OCI-LY7 (cell line): ENCODE measurements around the gene SLC25A14. TPM values are rescaled to one million over a fixed set of nuclear protein-coding genes. Genes with fewer than 3 reads are reported as not detected.

Experiments
- BruUV-seq: library from RNA; stranded (reverse); fragments of 400-500 nt; replicated peaks from 2 replicates; lab custom pipeline; 2021; lab: Mats Ljungman, UMichigan
- CTCF ChIA-PET: fragments of 300-600 bp; sonication (Branson Sonifier 250); formaldehyde crosslinking; loops from one replicate; lab custom pipeline; 2022; ENCODE audit warnings: antibody characterized with exemption; ENCODE audit not compliant: unreplicated experiment; lab: Charles Lee
- POLR2A ChIA-PET: fragments of 300-600 bp; sonication (Branson Sonifier 250); formaldehyde crosslinking; loops from one replicate; lab custom pipeline; 2022; ENCODE audit warnings: antibody characterized with exemption; lab: Charles Lee
- DNase-seq: peaks from one replicate; pipeline ENCODE4 v3.0.0-alpha.2; 2015; ENCODE audit warnings: low spot score
- H2AFZ ChIP-seq: fragments of 200-600 bp; sonication (generic), shearing (Covaris generic); 2 replicates; pipeline ENCODE4 v1.6.1; 2014; ENCODE audit warnings: mild to moderate bottlenecking, antibody characterized with exemption, low read length, moderate library complexity
- H3K27ac ChIP-seq: fragments of 200-600 bp; sonication (generic); 2 replicates; pipeline ENCODE4 v1.5.1; 2014; ENCODE audit warnings: mixed run types, low read depth, mild to moderate bottlenecking, moderate library complexity, low read length, inconsistent platforms; ENCODE audit not compliant: poor library complexity, severe bottlenecking
- H3K36me3 ChIP-seq: fragments of 200-600 bp; sonication (generic); 2 replicates; pipeline ENCODE4 v1.6.1; 2014; ENCODE audit warnings: mild to moderate bottlenecking, antibody characterized with exemption, low read length, moderate library complexity, mixed read lengths; ENCODE audit not compliant: insufficient read depth
- H3K4me1 ChIP-seq: fragments of 200-600 bp; sonication (generic); 2 replicates; pipeline ENCODE4 v1.5.1; 2014; ENCODE audit warnings: mild to moderate bottlenecking, low read length; ENCODE audit not compliant: insufficient read depth, poor library complexity, severe bottlenecking
- H3K4me2 ChIP-seq: fragments of 200-600 bp; sonication (generic); 2 replicates; pipeline ENCODE4 v1.6.1; 2014; ENCODE audit warnings: mild to moderate bottlenecking, low read length
- H3K4me3 ChIP-seq: fragments of 200-600 bp; sonication (generic); 2 replicates; pipeline ENCODE4 v1.5.1; 2014; ENCODE audit warnings: mild to moderate bottlenecking, low read depth, low read length; ENCODE audit not compliant: poor library complexity, severe bottlenecking
- H3K79me2 ChIP-seq: fragments of 200-600 bp; sonication (generic); 2 replicates; pipeline ENCODE4 v1.6.1; 2016; ENCODE audit warnings: low read depth, mild to moderate bottlenecking, low read length, moderate library complexity, mixed read lengths; ENCODE audit not compliant: insufficient read depth
- H3K9me2 ChIP-seq: fragments of 200-600 bp; sonication (generic); 2 replicates; pipeline ENCODE4 v1.6.1; 2016; ENCODE audit warnings: mild to moderate bottlenecking, low read length, mixed read lengths; ENCODE audit not compliant: insufficient read depth
- H3K9me3 ChIP-seq: fragments of 200-600 bp; sonication (generic); 2 replicates; pipeline ENCODE4 v1.6.1; 2014; ENCODE audit warnings: mild to moderate bottlenecking, mixed run types, low read length, mixed read lengths
- H4K20me1 ChIP-seq: fragments of 200-600 bp; sonication (generic); 2 replicates; pipeline ENCODE4 v1.6.1; 2014; ENCODE audit warnings: mild to moderate bottlenecking, antibody characterized with exemption, low read length, moderate library complexity, mixed read lengths; ENCODE audit not compliant: insufficient read depth
- EZH2phosphoT487 ChIP-seq: fragments of 200-600 bp; sonication (generic); IDR thresholded peaks from 2 replicates; pipeline ENCODE4 v1.6.1; 2018; ENCODE audit warnings: low read depth, borderline replicate concordance, mild to moderate bottlenecking, mixed run types, antibody characterized with exemption, low read length, moderate library complexity, mixed read lengths
- intact Hi-C: fragments of 100-400 bp; cut with micrococcal nuclease; formaldehyde crosslinking; loops from one replicate; pipeline ENCODE4 v1.10.0; 2022; ENCODE audit not compliant: unreplicated experiment
- total RNA-seq, 2 experiments: library from RNA; depleted of rRNA in 1 of 2; stranded (reverse); fragments of >200 nt in 1 of 2; shearing (Covaris generic) in 1 of 2; gene quantifications; 2 replicates each; pipeline ENCODE4 v1.2.3, GENCODE V29; 2014 to 2022
- TF ChIP-seq, protein P1 (sequence below): fragments of 200-600 bp; sonication (generic); conservative IDR thresholded peaks from 2 replicates; pipeline ENCODE4 v1.5.1; 2014; ENCODE audit warnings: mild to moderate bottlenecking, antibody characterized with exemption, low read length, moderate library complexity, mixed read lengths

Gene SLC25A14
- total RNA-seq, 2 experiments from 2014 or later, result 12.6 to 19.5 TPM

- no peak for TF ChIP-seq EZH2phosphoT487
- TF ChIP-seq, protein P1, sequence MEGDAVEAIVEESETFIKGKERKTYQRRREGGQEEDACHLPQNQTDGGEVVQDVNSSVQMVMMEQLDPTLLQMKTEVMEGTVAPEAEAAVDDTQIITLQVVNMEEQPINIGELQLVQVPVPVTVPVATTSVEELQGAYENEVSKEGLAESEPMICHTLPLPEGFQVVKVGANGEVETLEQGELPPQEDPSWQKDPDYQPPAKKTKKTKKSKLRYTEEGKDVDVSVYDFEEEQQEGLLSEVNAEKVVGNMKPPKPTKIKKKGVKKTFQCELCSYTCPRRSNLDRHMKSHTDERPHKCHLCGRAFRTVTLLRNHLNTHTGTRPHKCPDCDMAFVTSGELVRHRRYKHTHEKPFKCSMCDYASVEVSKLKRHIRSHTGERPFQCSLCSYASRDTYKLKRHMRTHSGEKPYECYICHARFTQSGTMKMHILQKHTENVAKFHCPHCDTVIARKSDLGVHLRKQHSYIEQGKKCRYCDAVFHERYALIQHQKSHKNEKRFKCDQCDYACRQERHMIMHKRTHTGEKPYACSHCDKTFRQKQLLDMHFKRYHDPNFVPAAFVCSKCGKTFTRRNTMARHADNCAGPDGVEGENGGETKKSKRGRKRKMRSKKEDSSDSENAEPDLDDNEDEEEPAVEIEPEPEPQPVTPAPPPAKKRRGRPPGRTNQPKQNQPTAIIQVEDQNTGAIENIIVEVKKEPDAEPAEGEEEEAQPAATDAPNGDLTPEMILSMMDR, result no peak
- no peak overlapping the region for H2AFZ ChIP-seq
- H4K20me1 ChIP-seq, result no peaks in the 10 kb centered on the region
- POLR2A ChIA-PET, result interaction anchor here (0.8 kb wide), 1 partner anchor 19 kb away, joined by 5 read pairs; no protein-coding TSS in a partner anchor
- no peak for DNase-seq
- H3K4me2 ChIP-seq, result no peak overlapping the region
- H3K79me2 ChIP-seq, result no peaks in the 10 kb centered on the region
- H3K4me3 ChIP-seq, result no peak overlapping the region
- BruUV-seq, result no TSS peak
- no peak overlapping the region for H3K27ac ChIP-seq
- CTCF ChIA-PET, result no interaction called here
- no peaks in the 10 kb centered on the region for H3K4me1 ChIP-seq
- no peaks in the 10 kb centered on the region for H3K9me3 ChIP-seq
- no peaks in the 10 kb centered on the region for H3K9me2 ChIP-seq
- intact Hi-C loops, result no loop called here
- no peaks in the 10 kb centered on the region for H3K36me3 ChIP-seq
Observed at GRCh38 chrX:130378024-130378669, 38.4 kb downstream of the SLC25A14 start.

GRCh38 chrX:130385520-130385919 is 45.8 kb downstream of the SLC25A14 start, which contains the start of gene GPR119:
TSS of gene GPR119 (minus strand) at chrX:130385674. CDS start at chrX:130385447, 227 bp downstream.
- H3K4me3 ChIP-seq, result no peak within 1 kb of the TSS
- no peak within 1 kb of the TSS for H3K4me2 ChIP-seq
- no peak for TF ChIP-seq EZH2phosphoT487
- H3K9me2 ChIP-seq, result no peaks in the 10 kb centered on the region
- CTCF ChIA-PET, result no interaction called here
- H3K79me2 ChIP-seq, result no peaks in the 10 kb centered on the region
- intact Hi-C loops, result no loop called here
- POLR2A ChIA-PET, result interaction anchor here (1.3 kb wide), 1 partner anchor 12 kb away, joined by 4 read pairs; no protein-coding TSS in a partner anchor
- H3K36me3 ChIP-seq, result no peaks in the 10 kb centered on the region
- no peaks in the 10 kb centered on the region for H4K20me1 ChIP-seq
- no peak for DNase-seq
- no peak within 1 kb of the TSS for H2AFZ ChIP-seq
- no peaks in the 10 kb centered on the region for H3K4me1 ChIP-seq
- H3K9me3 ChIP-seq, result no peaks in the 10 kb centered on the region
- H3K27ac ChIP-seq, result no peak within 1 kb of the TSS
- BruUV-seq, result no TSS peak

GRCh38 chrX:130386408-130386808 is 46.7 kb downstream of the SLC25A14 start:
- H3K9me2 ChIP-seq, result no peaks in the 10 kb centered on the region
- H3K9me3 ChIP-seq, result no peaks in the 10 kb centered on the region
- no peaks in the 10 kb centered on the region for H4K20me1 ChIP-seq
- H3K4me1 ChIP-seq, result no peaks in the 10 kb centered on the region
- TF ChIP-seq, protein P1, result no peak
- no peak for TF ChIP-seq EZH2phosphoT487
- no TSS peak for BruUV-seq
- no peak overlapping the region for H3K27ac ChIP-seq
- ChIA-PET POLR2A (interaction anchor here (1.3 kb wide), 1 partner anchor 11 kb away, joined by 4 read pairs; no protein-coding TSS in a partner anchor), CTCF (no interaction called here)
- intact Hi-C loops, result no loop called here
- H3K36me3 ChIP-seq, result no peaks in the 10 kb centered on the region
- DNase-seq, result no peak
- H3K79me2 ChIP-seq, result no peaks in the 10 kb centered on the region
- no peak overlapping the region for H3K4me3 ChIP-seq
- H3K4me2 ChIP-seq, result no peak overlapping the region
- no peak overlapping the region for H2AFZ ChIP-seq
